ENCODE data around the gene NAV2.

The NAV2 gene

GRCh38 chr11:20105427-20105826 is 392.8 kb downstream of the NAV2 start:
- Mint-ChIP-seq H3K36me3 (ENCODE audit: low read depth) (peaks cover 60% of the 10 kb centered on the region), H3K4me3 (no peak overlapping the region), H3K27me3 (ENCODE audit: low read depth, poor library complexity) (peaks cover 3% of the 10 kb centered on the region), H3K4me1 (no peaks in the 10 kb centered on the region), H3K27ac (no peak overlapping the region), H3K9me3 (no peaks in the 10 kb centered on the region)
- TF ChIP-seq CTCF (IDR thresholded peaks at IDR 0.05), result no peak
- no peak for DNase-seq

GRCh38 chr11:20109731-20110445 is 397.3 kb downstream of the NAV2 start:
- H3K27me3 Mint-ChIP-seq (ENCODE audit: low read depth, poor library complexity), result peaks cover 6% of the 10 kb centered on the region
- peaks cover 54% of the 10 kb centered on the region for H3K36me3 Mint-ChIP-seq (ENCODE audit: low read depth)
- H3K4me3 Mint-ChIP-seq, result no peak overlapping the region
- H3K9me3 Mint-ChIP-seq, result no peaks in the 10 kb centered on the region
- H3K4me1 Mint-ChIP-seq, result peaks cover 16% of the 10 kb centered on the region
- no peak for TF ChIP-seq CTCF (IDR thresholded peaks at IDR 0.05)
- DNase-seq, result no peak
- H3K27ac Mint-ChIP-seq, result no peak overlapping the region

- H3K27ac Mint-ChIP-seq, result peak overlapping the region; percentile 16
- peak; percentile 63 for DNase-seq
- peak; percentile 92 for TF ChIP-seq CTCF (IDR thresholded peaks at IDR 0.05)
- peaks cover 16% of the 10 kb centered on the region for H3K4me1 Mint-ChIP-seq
- no peaks in the 10 kb centered on the region for H3K9me3 Mint-ChIP-seq
- H3K4me3 Mint-ChIP-seq, result no peak overlapping the region
- H3K27me3 Mint-ChIP-seq (ENCODE audit: low read depth, poor library complexity), result peaks cover 6% of the 10 kb centered on the region
- H3K36me3 Mint-ChIP-seq (ENCODE audit: low read depth), result peaks cover 48% of the 10 kb centered on the region
These were observed 398.5 kb downstream of the NAV2 start for GRCh38 chr11:20110908-20111669.

- H3K9me3 Mint-ChIP-seq, result no peaks in the 10 kb centered on the region
- no peak for DNase-seq
- H3K4me1 Mint-ChIP-seq, result peaks cover 16% of the 10 kb centered on the region
- H3K36me3 Mint-ChIP-seq (ENCODE audit: low read depth), result peaks cover 48% of the 10 kb centered on the region
- H3K27ac Mint-ChIP-seq, result no peak overlapping the region
- TF ChIP-seq CTCF (IDR thresholded peaks at IDR 0.05), result no peak
- peaks cover 6% of the 10 kb centered on the region for H3K27me3 Mint-ChIP-seq (ENCODE audit: low read depth, poor library complexity)
- no peak overlapping the region for H3K4me3 Mint-ChIP-seq
These were observed 399.2 kb downstream of the NAV2 start for GRCh38 chr11:20111871-20112270.

- Mint-ChIP-seq H3K27me3 (ENCODE audit: low read depth, poor library complexity) (peaks cover 6% of the 10 kb centered on the region), H3K9me3 (no peaks in the 10 kb centered on the region), H3K36me3 (ENCODE audit: low read depth) (peaks cover 50% of the 10 kb centered on the region), H3K4me1 (peaks cover 16% of the 10 kb centered on the region), H3K27ac (no peak overlapping the region), H3K4me3 (no peak overlapping the region)
- no peak for DNase-seq
- no peak for TF ChIP-seq CTCF (IDR thresholded peaks at IDR 0.05)
These were observed 399.9 kb downstream of the NAV2 start for GRCh38 chr11:20112291-20113148.
